ENCODE measurements around the gene ZIC2.

Gene ZIC2

DNA sequence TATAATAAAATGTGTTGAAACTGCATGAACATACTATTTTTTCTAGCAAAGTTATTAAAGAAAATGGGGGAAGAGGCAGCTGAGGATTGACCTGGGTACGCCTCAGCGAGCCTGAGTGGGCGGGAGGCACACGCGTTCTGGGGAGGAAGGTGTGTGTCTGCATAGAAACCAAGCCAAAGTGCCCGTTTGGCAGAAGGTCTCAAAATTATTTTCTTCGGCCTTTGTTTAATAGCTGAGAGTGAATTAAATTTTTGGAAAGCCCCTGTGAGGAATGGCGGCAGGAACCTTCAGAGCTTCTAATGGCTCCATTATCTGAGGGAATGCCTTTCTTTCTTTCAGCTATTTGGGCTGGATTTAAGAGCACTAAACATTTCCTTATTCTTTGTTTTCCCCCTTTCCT, 5.2 kb downstream of the ZIC2 start:
- DNase-seq (ENCODE audit: low read depth) = no peak

DNA sequence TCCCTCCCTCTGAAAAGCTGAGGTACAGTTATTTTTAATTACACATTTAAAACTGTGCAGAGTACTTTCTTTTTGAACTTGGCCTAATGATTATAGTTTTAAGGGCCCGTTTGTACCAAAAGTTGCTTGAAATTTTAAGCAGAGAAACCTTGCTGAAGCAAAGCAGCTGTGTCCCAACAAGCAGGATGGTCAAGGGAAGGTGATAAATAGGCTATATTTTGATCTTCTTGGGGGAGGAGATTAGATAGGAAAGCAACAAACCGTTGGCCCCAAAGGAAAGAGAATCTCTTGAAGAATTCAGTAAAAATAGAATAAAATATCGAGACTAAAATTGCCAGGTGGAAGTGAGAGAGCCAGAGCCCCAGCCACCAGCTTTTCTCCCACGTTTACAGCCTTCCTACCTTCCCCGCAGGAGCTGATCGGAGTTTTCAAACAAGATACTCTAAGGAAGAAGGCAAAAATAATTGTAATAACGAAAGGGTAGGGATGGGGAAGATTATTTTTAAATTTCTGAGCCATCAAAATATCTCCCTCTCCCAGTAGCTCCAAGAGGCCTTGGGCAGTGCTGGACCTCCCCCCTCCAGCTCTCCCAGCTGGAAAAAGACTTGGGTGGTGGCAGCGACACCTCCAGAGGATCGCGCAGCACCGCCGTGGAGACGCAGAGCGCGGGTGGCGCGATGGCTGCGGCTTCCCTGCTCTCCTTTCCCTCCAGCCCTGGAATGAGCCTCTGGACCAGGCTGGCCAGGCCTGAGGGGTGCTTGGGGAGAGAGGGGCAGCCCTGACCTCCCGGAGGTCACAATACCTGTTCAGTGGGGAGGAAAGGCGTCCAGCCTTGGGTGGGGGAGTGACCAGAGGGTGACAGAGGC, 5.8 kb downstream of the ZIC2 start:
- DNase-seq (ENCODE audit: low read depth) = no peak

DNA sequence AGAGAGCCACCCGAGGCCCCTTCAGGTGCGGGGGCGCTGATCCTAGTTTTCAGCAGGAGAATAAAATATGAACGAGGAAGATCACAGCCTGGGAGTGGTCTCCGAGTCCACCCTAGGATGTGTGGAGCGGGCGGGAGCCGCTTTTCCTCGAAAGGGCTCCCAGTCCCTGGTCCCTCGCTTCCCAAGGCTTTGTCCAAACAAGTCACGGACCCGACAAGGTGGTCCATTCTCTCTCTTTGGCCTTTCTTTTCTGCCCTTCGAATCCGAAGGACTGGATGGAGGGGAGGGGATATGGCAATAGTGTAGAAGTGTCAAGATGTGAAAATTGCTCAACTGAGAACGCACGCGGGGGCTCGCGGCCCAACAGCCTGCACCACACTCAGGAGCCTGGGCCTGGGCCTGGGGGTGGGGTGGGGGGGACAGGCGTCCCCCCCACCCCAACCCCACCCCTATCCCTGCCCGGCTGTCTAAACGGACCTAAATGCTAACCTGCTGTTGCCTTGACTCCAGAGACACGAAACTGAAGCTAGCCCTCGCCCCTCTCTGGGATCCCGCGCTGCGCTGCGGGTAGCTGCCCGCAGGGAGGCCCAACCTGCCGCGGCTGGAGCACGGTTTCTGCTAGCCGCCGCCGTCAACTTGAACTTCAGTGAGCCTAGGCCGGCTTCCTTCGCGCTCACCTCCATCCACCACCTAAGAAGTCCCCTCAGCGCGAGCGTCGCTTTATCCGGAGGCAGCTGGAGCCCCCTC, 7.1 kb downstream of the ZIC2 start:
- DNase-seq (ENCODE audit: low read depth) = no peak

DNA sequence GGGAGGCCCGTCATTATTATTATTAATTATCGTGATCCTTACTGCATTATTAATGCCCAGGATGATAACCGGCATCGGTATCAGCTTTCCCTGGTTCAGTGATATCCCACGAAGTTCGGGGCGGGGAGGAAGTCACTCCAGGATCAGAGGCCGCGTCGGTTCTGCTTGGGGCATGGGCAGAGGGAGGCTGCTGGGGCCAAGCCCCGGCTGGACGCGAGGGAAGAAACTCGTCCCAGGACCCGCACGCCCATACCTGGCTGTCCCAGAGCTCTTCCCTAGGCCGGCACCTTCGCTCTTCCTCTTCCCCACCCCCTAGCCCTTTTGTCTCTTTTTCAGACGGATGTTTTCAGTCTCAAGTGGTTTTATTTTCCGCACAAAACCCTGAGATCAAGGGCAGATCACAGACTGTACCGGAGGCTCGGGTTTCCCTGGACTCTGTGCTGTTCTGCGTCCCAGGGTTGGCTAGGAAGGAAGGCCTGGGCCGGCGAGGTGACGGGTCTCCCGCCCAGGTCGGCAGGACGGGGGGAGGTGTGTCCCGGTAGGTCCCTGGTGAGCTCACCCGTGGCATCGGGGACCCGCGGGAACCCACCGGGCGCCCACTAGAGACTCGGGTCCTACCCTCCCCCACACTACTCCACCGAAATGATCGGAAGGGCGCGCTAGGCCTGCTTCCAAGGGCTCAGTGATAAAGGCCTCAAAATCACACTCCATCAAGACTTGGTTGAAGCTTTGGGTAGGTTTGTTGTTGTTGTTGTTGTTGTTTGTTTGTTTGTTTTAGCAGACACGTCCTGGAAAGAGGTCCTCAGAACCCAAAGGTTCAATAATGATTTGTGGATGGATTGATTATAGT, 7.9 kb downstream of the ZIC2 start:
- no peak for DNase-seq (ENCODE audit: low read depth)

DNA sequence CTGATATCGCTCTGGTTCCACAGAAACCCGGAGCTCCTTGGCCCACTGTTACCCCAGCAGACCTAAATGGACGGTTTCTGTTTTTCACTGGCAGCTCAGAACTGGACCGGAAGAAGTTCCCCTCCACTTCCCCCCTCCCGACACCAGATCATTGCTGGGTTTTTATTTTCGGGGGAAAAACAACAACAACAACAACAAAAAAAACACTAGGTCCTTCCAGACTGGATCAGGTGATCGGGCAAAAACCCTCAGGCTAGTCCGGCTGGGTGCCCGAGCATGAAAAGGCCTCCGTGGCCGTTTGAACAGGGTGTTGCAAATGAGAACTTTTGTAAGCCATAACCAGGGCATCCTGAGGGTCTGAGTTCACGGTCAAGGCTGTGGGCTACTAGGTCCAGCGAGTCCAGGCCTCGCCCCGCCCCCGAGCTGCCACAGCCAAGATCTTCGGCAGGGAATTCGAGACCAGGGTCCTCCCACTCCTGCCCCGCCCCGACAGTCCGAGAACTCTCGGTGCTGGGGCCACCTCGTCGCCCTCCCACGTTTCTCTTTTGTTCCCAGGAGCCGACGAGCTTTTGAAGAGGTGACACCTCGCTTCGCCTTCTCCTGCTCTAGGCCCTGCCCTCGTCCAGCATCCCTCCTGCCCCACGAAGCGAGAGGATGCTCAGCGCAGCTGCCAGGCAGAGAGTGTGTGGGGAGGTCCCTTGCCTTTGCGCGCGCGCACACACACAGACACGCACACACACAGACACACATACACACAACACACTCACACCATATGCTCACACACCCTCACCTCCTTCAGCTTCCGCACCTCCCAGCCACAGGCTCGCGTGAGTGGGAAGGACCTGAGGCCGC, 8.8 kb downstream of the ZIC2 start:
- DNase-seq (ENCODE audit: low read depth) = no peak

DNA sequence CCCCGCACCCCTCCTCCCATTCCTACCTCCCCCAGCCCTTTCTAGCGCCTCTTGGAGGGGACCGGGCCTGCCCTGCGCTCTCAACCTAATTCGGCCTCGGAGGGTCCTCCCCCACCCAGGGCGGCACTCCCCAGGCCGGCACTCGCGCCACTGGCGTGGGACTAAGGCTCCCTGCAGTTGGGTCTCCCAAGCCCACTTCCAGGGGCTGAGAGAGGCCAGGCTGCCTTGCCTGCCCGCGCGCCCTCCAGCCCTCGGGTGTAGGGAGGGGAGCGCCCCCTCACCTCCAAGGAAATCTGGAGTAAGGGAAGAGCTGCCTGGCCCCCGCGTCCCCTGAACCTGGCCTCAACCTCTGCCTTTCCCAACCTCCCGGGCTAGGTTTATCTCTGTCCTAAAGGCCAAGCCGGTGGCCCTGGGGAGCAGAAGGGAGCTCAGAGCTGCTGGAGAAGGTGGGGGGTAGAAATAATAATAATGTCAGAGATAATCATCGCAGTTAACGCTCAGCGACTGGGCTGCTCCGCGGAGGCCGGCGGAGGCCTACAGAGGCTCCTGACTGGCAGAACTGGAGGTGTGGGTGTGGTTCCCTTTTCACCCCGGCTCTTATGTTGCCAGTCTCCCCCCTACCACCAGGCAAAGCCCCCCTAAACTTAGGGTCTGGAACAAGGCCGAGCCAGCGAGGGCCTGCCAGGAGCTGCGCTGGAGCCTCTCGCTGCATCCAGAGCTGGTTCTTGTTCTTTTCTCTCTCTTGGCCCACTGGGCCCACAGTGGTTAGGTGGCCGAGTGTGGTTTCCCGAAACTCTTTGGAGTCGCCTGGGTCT, 9.6 kb downstream of the ZIC2 start:
- no peak for DNase-seq (ENCODE audit: low read depth)

DNA sequence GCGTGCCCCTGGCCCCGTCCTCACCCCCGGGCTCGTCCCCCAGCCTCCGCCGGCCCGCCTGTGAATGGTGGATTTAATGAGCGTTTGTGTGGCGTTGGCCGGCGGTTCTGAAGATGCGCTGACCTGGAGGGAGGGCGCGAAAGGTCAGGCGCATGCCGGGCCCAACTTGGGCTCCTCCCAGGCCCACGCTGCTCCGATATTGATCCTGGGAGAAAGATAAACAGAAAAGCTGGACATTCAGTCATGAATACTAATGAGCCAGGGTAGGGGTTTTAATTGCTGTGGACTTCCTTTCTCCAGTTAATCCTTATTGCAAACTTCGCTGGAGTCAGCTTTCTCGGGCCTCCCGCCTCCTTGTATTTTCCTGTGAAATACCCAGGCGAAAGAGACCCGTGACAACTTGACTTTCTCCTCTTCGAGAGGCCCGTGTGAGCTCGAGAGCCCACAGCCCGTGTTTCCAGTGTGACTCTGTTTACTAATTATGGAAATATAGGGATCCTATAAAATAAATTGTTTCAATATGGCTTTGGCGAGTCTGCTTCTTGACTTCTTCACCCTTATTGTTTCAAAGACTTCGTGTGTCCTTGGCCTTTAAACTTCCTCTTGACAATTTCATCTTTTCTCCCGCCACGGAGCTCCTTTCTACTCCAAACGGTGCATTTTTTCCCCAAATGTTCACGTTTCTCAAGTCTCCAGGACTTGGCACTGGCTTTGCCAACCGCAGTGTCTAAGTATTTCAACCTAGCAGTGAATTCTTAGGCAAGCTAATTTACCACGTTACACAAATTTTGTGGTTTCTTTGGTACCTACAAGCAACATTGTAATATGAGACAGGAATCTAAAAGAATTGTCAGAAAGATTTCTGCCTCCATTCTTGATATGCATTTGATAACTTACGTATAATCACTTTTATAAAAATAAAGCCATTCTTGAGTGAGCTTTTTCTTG, 10.5 kb downstream of the ZIC2 start:
- DNase-seq (ENCODE audit: low read depth) = no peak

DNA sequence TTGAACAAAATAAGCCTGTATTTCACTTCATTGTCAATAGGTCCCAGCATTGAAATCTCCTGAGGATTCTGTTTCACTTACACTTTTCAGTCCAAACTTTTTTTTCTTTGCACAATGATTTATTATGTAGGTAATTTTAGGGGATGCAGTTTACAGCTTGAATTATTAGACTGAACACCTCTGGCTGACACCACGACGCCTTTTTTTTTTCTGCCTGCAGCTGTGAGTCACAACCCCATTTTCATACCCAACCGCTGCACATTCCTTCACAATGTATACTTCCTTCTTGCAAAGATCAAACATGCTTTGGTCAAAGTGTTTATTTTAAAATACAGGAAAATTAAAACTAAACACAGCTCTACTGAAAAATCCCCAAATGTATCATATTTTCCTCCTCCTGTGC, 11.4 kb downstream of the ZIC2 start:
- DNase-seq (ENCODE audit: low read depth) = no peak

DNA sequence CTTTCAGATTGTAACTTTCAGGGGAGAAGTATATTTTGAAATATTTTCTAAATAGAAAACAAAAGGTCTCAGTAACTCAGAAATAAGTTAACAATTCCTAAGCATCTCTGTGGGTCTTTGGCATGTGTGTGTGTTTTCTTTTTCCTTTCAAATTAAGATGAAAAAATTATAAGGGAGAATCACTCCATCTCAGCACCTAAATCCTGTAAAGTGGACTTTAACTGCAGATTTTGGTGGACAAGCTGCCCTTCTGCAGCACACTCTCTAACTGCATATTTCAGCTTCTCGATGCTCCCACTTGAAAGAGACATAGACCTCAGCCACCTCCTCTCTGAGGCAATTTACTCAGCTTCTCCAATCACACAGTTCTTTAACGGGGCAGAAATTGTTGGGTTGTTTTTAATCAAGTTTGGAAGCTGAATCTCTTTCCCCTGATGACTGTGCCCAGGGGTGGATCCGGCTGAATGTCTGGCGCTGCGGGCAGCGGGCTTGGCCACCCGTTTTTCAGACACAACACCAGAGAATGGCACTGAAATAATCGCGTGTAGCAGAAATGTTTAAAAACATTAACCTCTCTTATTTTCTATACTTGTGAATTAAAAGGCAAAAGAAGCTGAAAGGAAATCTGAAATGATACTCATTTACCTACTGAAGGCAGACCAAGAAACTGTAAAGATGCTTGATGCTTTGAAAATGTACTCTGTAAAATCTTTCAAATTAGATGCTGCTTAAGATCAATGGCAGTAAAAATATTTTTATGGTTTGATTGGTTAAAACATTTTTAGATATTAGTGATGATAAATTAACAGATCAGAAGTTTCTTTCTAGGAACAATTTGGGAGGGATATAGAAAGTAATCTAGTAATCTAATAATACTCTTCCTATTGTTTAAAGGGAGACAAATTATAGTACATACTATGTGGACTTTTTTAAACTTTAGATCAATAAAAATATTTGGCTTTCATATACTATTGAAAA, 12.4 kb downstream of the ZIC2 start:
- DNase-seq (ENCODE audit: low read depth) = no peak

DNA sequence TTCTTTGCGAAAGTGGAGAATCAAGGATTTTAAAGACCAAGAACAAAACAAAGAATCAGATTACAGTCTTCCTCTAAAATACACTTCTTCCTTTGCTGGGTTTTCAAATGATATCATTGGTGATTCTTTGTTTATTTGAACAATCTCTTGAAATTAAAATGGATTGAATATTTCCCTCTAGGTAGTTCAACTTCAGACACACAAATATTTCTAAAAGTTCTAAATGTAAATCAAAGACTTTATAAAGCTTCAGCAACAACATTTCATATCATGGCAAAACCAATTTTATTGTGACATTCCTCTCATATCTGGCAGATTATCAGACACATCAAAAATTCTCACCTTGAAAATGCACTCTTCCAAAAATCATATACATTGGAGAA, 13.0 kb downstream of the ZIC2 start:
- no peak for DNase-seq (ENCODE audit: low read depth)

DNA sequence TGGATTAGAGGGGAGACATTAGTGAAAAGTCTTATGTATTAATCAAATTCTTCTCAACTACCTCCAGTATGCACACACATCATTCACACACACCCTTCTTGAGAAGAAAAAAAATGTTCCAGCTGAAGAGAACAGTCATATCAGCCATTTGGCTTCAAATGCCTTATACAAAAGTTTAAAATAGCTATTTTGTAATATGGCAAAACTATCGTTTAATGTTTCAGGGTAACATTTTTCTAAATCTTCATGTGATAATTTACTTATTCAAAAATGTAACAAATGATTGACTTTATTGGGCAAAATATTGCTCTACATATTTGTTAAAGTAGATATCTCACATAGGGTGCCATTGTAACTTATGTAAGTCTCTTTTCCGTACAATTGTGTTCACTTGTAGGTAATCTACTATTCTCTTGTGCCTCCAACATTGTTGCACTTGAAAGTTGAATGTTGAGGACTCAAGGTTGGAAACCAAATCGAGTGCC, 13.6 kb downstream of the ZIC2 start:
- DNase-seq (ENCODE audit: low read depth) = no peak

DNA sequence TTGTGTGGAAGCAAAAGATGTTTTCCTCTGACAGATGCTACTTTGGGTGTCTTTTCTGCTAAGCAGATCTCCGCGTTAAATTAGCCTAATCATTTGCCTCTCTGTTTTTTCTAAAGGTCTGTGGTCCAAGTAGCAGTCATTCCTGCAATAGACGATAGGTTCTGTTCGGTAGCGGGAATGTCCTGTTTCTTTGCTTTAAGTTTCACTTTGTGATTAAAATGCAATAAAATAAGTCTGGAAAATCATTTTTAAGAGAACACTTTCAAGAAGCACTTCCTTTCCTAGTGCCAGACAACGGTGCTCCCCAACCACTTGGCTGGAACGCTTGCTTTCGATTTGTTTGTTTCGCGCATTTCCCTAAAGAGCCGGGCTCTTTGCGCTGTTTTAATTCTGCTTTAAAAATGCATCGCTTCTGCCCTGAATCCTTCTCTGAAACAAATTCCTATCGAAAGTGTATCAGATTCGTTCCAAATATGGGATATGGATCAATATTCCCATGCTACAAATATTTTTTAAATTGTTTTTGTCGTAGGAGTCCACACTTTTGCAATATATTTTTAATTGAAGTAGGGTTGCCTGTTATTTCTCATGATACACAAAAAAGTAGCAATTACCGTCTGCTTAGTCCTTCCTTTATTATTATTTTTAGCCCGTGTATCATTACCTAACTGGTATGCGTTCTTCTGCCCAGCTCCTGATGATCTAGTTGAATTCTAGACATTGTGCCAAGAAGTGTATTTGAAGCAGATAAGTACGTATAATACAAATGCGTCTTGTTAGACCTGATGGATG, 14.2 kb downstream of the ZIC2 start:
- DNase-seq (ENCODE audit: low read depth) = no peak

DNA sequence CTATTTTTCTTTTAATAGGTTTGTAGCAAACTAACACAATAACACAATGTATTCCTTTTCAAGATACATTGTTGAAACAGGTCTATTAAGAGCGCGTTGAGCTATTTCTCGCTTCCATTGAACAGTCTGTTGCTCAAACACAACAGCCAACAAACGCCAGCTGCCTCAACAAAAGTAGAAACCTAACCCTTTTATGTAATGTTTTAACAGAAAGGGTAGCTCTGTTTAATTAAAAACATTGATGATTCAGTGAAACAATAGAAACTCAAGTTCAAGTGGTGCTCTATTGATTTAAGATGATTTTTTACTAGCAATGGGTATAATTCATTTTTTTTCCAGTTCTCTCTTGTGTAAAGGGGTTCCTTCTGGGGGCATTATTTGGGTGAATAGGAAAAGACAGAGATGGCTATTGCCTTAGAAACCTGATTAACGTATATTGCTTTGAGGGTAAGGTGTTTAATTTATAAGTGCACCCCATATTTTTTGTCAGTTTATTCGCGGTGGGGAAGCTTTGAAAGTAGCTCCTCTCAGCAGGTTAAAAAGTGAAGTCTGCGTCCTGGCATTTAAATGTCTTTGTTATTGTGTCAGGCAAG, 14.9 kb downstream of the ZIC2 start:
- no peak for DNase-seq (ENCODE audit: low read depth)

DNA sequence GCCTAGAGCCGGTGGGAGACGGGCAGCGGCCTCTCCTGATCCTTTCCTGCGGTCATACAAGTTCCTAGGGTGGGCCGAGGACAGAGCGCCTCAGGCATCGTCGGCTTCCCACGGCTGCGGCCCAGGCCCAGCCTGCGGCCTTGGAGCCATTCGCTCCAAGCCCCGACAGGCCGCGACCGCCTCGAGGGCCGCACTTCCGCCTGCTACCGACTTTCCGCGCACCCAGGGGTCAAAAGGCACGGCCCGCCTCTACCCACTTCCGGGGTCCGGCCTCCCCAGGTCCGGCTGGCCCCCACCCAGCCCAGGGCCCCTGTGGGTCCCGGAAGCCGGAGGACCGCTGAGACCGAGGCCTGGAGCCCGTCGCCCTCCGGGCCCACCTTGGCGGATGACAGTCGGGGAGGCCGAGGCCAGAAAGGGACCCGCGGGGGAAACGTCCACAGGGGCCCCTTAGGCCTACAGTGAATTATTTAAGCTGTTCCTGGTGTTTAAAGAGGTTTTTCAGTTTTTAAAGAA, 16.2 kb downstream of the ZIC2 start:
- no peak for DNase-seq (ENCODE audit: low read depth)

DNA sequence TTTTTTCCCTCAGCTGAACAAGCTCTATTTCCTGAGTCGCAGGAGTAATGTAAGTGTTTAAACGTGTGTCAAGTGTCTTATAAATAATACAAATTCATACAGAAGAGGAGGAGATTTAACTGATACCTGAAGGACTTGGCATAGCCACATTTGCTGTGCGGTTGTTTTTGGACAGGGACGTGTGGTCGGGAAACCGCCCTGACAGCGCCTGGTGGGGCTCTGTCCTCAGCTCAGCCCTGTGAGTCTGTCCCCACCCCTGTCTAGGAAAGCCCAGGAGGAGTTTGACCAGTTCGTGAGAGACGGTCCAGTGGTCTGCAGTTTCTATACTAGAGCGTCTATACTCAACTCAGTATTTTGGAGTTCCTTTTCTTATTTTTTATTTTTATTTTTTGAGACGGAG, 16.7 kb downstream of the ZIC2 start:
- DNase-seq (ENCODE audit: low read depth) = no peak

DNA sequence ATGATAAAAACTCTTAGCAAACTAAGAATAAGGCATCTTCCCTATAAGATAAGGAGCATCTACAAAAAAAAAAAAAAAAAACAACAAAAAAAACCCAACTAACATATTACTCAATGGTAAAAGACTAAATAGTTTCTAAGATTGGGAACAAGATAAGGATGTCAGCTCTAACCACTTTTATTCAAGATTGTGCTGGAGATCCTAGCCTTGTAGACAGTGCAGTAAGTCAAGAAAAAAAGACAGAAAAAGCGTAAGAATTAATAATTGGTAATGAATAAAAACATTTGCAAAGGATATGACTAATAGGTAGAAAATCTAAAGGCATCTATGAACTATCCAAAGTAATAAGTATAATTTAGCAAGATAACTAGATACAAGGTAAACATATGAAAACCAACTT, 33.0 kb downstream of the ZIC2 start:
- DNase-seq (ENCODE audit: low read depth) = no peak
